Tibial artery (tissue), 4 donors: Measurements from ENCODE around the gene TNN.

Experiments used
- DNase-seq, 2 donors: peaks; one replicate each; pipeline ENCODE4 v3.0.0-alpha.2; 2019
- H3K27ac ChIP-seq, 2 donors: fragments of 200-600 bp; sonication (generic) in 1 of 2; 1 replicate in 1 of 2; 2 replicates in 1 of 2; pipeline ENCODE4 v1.5.1; 2018 to 2019; ENCODE audit warnings: mild to moderate bottlenecking in 1 of 2
- H3K27me3 ChIP-seq, 2 donors: fragments of 200-600 bp; sonication (generic) in 1 of 2; one replicate each; pipeline versions ENCODE4 v1.5.1 to v1.6.0; 2016 to 2019
- H3K36me3 ChIP-seq, 3 donors: fragments of 200-600 bp; sonication (generic) in 2 of 3; one replicate each; pipeline ENCODE4 v1.5.1; 2016 to 2019; ENCODE audit warnings: mild to moderate bottlenecking in 2 of 3
- H3K4me1 ChIP-seq, 4 donors: fragments of 200-600 bp; sonication (generic) in 2 of 4; 1 replicate in 3 of 4; 2 replicates in 1 of 4; pipeline ENCODE4 v1.5.1; 2016 to 2019
- H3K4me3 ChIP-seq, 2 donors: fragments of 200-600 bp; sonication (generic) in 1 of 2; 1 replicate in 1 of 2; 2 replicates in 1 of 2; pipeline ENCODE4 v1.5.1; 2018 to 2019; ENCODE audit warnings: mild to moderate bottlenecking in 2 of 2
- H3K9me3 ChIP-seq, 3 donors: fragments of 200-600 bp; sonication (generic) in 1 of 3; one replicate each; pipeline ENCODE4 v1.5.1; 2016 to 2019
- intact Hi-C: fragments of 100-400 bp; cut with DNase I; formaldehyde crosslinking; loops from one replicate; pipeline ENCODE4 v1.15.0; 2023; ENCODE audit warnings: low total_unique reads
- TF ChIP-seq, protein P1 (sequence below), 2 experiments: fragments of 200-600 bp in 1 of 2; fragments of 450-650 bp in 1 of 2; IDR thresholded peaks; one replicate each; pipeline ENCODE4 v1.5.1; 2017 to 2019; ENCODE audit warnings: antibody characterized with exemption in 2 of 2, mild to moderate bottlenecking in 1 of 2, moderate library complexity in 1 of 2

Gene TNN

GRCh38 chr1:175169286-175170018 is 101.8 kb downstream of the TNN start:
- Histone ChIP-seq H3K4me1 (no peaks in the 10 kb centered on the region), H3K36me3 (peaks cover 16 to 40% (median 24%) of the 10 kb centered on the region in 3 donors), H3K4me3 (no peak overlapping the region), H3K27me3 (no peaks in the 10 kb centered on the region), H3K9me3 (no peaks in the 10 kb centered on the region), H3K27ac (no peak overlapping the region)
- intact Hi-C loops, result no loop called here
- DNase-seq, result no peak
- TF ChIP-seq, protein P1, sequence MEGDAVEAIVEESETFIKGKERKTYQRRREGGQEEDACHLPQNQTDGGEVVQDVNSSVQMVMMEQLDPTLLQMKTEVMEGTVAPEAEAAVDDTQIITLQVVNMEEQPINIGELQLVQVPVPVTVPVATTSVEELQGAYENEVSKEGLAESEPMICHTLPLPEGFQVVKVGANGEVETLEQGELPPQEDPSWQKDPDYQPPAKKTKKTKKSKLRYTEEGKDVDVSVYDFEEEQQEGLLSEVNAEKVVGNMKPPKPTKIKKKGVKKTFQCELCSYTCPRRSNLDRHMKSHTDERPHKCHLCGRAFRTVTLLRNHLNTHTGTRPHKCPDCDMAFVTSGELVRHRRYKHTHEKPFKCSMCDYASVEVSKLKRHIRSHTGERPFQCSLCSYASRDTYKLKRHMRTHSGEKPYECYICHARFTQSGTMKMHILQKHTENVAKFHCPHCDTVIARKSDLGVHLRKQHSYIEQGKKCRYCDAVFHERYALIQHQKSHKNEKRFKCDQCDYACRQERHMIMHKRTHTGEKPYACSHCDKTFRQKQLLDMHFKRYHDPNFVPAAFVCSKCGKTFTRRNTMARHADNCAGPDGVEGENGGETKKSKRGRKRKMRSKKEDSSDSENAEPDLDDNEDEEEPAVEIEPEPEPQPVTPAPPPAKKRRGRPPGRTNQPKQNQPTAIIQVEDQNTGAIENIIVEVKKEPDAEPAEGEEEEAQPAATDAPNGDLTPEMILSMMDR (IDR thresholded peaks at IDR 0.05), result no peak

DNA sequence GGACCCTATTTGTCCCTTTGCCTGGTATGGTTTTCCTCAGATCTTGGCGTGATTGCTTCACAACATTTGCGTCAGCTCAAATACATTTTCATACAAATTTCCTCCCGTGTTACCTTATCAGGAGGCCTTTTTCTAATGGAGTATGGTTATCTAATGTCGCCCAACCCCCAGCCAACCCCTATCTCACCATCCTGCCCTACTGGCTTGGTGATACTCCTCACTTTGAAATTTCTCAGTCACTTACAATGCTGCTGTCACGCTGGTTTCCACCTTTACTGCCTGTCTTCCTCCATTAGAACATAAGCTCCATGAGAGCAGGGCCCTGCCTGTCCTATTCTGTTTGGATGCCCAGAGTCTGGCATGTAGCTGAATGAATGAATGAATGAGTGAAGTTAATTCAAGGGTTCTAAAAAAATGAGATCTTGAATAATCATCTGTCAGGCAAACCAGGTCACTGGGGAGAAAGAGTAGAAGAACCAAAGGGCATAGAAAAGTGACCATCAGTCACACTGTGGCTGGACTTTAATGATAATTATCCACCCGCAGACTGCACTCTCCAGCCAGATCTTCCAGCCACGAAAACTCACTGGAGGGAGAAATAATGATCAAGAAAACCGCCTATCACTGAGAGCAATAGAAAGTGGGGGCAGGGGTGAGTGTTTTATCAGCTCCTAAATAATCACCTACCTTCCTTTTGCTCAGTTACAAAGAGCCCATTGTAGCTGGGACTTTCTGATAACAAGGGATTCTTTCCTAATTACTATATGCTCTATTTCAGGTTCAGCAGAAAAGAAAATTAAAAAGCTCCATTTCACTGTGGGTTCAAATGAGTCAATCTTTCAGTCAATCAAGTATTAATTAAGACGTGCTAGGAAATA is 103.6 kb downstream of the TNN start:
- peaks cover 7 to 24% (median 11%) of the 10 kb centered on the region in 3 donors for H3K36me3 ChIP-seq
- no peaks in the 10 kb centered on the region for H3K9me3 ChIP-seq
- H3K4me1 ChIP-seq, result no peaks in the 10 kb centered on the region
- no peak overlapping the region for H3K27ac ChIP-seq
- TF ChIP-seq, protein P1 (IDR thresholded peaks at IDR 0.05), result no peak
- no peak overlapping the region for H3K4me3 ChIP-seq
- intact Hi-C loops, result no loop called here
- no peaks in the 10 kb centered on the region for H3K27me3 ChIP-seq
- no peak for DNase-seq

GRCh38 chr1:175172503-175172902 is 104.9 kb downstream of the TNN start:
- Histone ChIP-seq H3K27me3 (no peaks in the 10 kb centered on the region), H3K9me3 (no peaks in the 10 kb centered on the region), H3K27ac (no peak overlapping the region), H3K4me1 (no peaks in the 10 kb centered on the region), H3K36me3 (peaks cover 7 to 23% (median 14%) of the 10 kb centered on the region in 3 donors), H3K4me3 (no peak overlapping the region)
- TF ChIP-seq, protein P1 (IDR thresholded peaks at IDR 0.05), result no peak
- DNase-seq, result no peak
- intact Hi-C loops, result no loop called here

- TF ChIP-seq, protein P1 (IDR thresholded peaks at IDR 0.05), result no peak
- Histone ChIP-seq H3K9me3 (no peaks in the 10 kb centered on the region), H3K36me3 (peaks cover 13 to 33% (median 14%) of the 10 kb centered on the region in 3 donors), H3K27ac (no peak overlapping the region), H3K27me3 (no peaks in the 10 kb centered on the region), H3K4me3 (no peak overlapping the region), H3K4me1 (no peaks in the 10 kb centered on the region)
- DNase-seq, result no peak
- intact Hi-C loops, result no loop called here
Measured at GRCh38 chr1:175173531-175173930, 105.9 kb downstream of the TNN start.

- Histone ChIP-seq H3K9me3 (no peaks in the 10 kb centered on the region), H3K27ac (no peak overlapping the region), H3K27me3 (no peaks in the 10 kb centered on the region), H3K4me3 (no peak overlapping the region), H3K36me3 (peaks cover 11 to 34% (median 14%) of the 10 kb centered on the region in 3 donors), H3K4me1 (no peaks in the 10 kb centered on the region)
- no peak for DNase-seq
- intact Hi-C loops, result no loop called here
- TF ChIP-seq, protein P1 (IDR thresholded peaks at IDR 0.05), result no peak
Measured at GRCh38 chr1:175174309-175175102, 106.9 kb downstream of the TNN start.
